ENCODE data around the gene CYP19A1.
"Not testable (repeated sequence)": the region's sequence is repeated elsewhere in the genome, so short reads cannot be mapped to it uniquely, and the experiment has no call there.

CYP19A1 gene

DNA sequence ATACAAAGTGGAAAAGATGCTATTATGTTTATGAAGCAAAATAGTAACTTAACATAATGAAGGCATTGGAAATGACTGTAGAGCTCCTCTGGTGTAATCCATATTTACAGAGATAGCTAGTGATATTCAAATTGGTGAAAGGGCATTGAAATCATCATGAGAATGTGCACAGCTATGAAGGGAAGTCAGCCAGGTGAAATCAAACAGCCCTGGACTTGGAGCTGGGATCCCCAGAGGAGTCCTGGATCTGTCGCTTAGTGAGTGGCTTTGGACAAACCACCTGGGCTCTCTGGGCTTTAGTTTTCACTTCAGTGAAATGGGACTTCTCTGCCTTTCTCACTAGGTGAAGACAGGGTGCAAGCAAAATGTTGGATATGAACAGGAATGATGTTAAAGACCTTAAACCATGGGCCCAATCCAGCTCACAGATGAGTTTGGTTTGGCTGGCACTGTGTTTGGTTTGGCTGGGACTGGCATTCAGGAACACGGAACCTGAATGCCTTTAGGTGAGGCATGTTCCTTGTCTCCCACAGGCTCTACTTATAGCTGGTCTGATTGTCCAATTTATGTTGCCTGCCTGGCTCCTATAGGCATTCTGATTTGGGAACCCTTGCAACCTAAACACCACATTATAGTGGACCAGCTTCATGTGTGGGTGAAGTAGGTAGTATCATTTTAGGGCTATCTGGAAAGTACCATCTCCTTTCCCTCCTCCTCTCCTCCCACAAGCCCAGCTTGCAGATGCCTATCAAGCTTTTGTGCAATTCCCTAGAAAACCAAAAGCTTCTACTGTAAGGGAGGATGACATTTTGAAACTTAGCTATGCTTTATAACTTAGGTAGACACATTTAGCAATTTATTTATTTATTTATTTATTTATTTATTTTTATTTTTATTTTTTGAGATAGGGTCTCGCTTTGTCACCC lies 133.1 kb downstream of the CYP19A1 start:
- no peak for DNase-seq (ENCODE audit: low spot score)

GRCh38 chr15:51203797-51204196 lies 134.6 kb downstream of the CYP19A1 start:
- no peak for DNase-seq (ENCODE audit: low spot score)

- no peak for DNase-seq (ENCODE audit: low spot score)
Measured at GRCh38 chr15:51202783-51203182, 135.6 kb downstream of the CYP19A1 start.

- DNase-seq (ENCODE audit: low spot score): no peak
Measured at GRCh38 chr15:51201581-51201980, 136.8 kb downstream of the CYP19A1 start.

- DNase-seq (ENCODE audit: low spot score): no peak
Measured at GRCh38 chr15:51200792-51201191, 137.6 kb downstream of the CYP19A1 start.

DNA sequence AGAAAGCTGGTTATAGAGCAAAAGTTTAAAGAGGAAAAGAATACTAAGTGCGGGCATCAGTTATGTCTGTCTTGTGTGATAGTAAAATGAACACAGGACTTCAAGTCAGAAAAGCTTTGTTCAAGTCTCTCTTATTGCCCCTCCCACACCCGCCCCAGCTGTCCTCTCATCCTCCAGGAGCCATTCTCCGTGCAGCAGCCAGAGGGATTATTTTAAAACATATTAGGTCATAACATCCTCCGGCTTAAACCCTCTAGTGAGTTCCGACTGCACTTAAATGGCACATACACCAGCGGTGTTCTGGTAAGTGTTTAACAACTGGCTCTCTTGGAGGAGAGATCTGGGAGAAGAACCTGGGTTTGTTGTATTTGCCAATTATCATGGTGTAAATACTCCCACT lies 138.9 kb downstream of the CYP19A1 start:
- DNase-seq (ENCODE audit: low spot score): no peak

- DNase-seq (ENCODE audit: low spot score): no peak
Measured at GRCh38 chr15:51198701-51199232, 139.6 kb downstream of the CYP19A1 start.

GRCh38 chr15:51195459-51195858 lies 142.9 kb downstream of the CYP19A1 start:
- DNase-seq (ENCODE audit: low spot score): no peak

DNA sequence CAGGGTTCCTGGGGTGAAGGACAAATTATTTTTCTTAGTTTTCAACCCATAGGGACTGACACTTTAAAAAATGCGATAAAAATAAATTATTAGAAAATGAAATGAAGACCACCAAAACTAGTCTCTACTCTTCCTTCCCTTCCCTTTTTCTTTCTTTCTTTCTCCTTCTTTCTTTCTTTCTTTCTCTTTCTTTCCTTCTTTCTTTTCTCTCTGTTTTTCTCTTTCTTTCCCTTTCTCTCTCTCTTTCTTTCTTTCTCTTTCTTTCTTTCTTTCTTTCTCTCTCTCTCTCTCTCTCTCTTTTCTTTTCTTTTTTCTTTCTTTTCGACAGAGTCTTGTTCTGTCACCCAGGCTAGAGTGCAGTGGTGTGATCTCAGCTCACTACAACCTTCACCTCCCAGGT lies 144.4 kb downstream of the CYP19A1 start:
- DNase-seq (ENCODE audit: low spot score): no peak

GRCh38 chr15:51193526-51193925 lies 144.9 kb downstream of the CYP19A1 start:
- DNase-seq (ENCODE audit: low spot score): no peak

- peak; percentile 85 for DNase-seq (ENCODE audit: low spot score)
Measured at GRCh38 chr15:51192521-51193280, 145.7 kb downstream of the CYP19A1 start.

DNA sequence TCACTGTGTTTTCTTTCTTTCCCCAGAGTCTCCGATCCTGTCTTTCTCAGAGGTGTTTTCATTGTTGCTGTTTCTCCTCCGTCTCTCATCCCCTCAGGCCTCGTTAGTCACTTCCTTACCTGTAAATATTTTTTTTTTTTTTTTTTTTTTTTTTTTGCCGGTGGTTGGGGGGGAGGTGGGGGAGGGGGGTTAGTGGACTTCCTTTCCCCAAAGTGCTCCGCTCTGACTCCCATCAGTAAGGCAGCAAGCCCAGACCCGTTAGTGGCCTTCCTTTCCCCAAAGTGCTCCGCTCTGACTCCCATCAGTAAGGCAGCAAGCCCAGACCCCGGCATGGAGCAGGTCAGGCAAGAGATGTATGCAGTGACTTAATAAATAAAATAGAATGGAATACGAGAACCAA lies 146.6 kb downstream of the CYP19A1 start:
- no peak for DNase-seq (ENCODE audit: low spot score)

- no peak for DNase-seq (ENCODE audit: low spot score)
Measured at GRCh38 chr15:51191072-51191670, 147.2 kb downstream of the CYP19A1 start.

DNA sequence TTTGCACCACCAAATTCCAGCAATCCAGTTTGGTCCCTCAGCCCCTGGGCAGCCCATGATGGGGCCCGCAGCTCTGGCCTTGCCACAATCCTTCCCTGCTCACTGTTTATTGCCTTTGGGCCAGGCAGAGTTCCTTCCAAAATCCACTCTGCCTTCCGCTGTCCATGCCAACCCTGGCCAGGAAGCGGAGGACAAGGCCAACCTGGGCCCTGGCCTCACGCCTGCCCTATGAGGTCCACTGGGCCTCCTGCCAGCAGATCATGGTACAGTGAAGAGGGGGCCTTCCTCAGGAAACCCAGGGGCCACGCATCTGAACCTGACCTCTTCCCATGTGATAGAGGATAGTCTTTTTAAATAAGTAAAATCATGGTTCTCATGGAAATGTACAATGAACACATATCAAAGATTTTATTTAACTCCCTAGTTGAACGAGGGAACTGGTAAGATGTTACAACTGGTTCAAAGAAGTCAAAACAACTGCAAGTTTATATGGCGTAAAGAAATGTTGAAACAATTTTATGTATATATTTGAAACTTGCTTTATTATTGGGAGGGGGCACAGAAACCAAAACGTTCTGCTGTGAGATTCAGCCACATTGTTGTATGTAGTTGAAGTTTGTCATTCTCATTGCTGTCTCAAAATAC lies 147.8 kb downstream of the CYP19A1 start:
- no peak for DNase-seq (ENCODE audit: low spot score)

- DNase-seq (ENCODE audit: low spot score): no peak
Measured at GRCh38 chr15:51189669-51190385, 148.6 kb downstream of the CYP19A1 start.

GRCh38 chr15:51188791-51189190 lies 149.6 kb downstream of the CYP19A1 start:
- not testable (repeated sequence) for DNase-seq (ENCODE audit: low spot score)

GRCh38 chr15:51186891-51187290 lies 151.5 kb downstream of the CYP19A1 start:
- DNase-seq (ENCODE audit: low spot score): no peak

DNA sequence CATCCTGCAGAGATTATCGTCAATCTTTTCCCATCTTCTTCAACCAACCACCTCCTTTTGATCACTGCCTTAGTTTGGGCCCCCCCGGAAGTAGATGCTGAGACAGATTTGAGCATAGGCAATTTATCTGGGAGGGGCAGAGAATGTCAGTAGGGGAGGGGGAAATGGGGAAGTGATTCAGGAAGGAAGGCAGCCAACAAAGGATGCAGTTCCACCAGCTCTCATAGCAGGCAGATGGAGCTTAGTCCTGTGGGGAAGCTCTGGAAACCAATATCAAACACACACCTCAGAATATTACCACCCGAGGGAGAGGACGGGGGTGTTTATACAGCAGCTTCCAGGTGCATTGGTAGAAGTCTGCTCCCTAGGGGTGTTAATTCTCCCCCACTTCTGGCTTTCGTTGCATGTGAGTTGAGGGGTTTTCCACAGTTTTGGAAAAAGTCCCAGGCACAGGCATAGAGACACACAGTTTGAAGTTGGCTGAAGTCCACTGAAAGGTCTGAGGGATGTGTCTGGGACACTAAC lies 152.2 kb downstream of the CYP19A1 start:
- DNase-seq (ENCODE audit: low spot score): no peak

DNA sequence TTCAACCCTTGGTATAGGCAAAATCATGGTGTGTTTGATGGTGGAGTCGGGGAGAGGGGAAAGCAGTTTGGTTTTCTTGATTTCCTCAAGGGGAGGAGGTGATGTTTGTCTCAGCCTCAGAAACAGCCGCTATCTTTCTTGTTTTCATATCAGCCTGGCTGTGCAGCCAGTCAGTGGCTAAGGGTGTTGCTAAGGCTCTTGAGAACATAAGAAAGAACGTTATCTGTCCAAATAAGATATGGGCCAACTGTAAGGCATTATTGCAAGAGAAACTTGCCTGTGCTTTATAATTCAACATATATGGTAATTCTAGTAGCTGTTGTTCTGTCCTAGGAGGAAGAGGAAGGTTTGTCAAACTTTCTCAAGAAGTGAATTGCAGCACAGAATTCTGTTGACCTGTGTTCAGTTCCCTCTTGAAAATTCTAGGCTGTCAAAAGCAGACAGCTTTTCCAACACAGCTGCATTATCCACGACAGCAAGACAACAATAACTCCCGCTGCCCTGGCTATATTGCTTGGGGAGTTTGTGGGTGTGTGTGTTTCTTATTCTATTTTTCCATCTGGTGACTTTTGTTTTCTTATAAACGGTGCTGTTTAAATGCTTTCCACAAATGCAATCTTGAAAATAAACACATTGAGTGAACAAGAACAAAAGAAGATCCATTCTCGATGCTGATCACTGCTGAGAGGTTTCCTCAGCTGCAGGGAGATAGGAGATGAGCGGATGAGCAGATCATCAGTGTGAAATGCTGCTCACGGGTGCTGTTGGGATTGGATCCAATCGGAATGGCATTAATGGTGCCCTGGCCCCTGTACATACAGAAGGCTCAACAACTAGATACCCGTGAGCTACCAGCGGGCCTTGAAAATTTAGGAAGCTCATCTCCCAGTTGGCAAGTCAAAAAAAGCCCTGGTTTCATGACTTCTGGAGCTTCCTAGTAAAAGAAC lies 152.9 kb downstream of the CYP19A1 start:
- no peak for DNase-seq (ENCODE audit: low spot score)

DNA sequence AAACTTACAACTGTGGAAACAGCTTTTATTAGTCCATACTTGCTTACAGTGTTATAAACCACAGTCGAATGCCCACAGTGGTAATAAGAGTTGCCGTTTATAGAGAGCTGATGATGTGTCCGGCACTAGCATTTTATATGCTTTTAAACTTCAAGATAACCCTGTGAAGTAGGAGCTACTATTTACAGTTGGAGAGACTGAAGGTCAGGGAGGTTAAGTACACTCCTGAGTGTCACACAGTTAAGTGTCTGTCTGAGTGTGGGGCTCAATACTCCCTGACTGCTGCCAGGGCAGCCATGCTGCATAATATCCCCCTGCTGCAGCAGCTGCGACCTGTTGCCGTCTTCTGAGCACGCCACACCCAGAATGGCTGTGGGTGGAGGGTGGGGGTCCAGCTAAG lies 153.8 kb downstream of the CYP19A1 start:
- DNase-seq (ENCODE audit: low spot score): no peak

Data from iPS-NIHi11 (cell line).